Measurements from ENCODE around the gene ARAP3.

DNA sequence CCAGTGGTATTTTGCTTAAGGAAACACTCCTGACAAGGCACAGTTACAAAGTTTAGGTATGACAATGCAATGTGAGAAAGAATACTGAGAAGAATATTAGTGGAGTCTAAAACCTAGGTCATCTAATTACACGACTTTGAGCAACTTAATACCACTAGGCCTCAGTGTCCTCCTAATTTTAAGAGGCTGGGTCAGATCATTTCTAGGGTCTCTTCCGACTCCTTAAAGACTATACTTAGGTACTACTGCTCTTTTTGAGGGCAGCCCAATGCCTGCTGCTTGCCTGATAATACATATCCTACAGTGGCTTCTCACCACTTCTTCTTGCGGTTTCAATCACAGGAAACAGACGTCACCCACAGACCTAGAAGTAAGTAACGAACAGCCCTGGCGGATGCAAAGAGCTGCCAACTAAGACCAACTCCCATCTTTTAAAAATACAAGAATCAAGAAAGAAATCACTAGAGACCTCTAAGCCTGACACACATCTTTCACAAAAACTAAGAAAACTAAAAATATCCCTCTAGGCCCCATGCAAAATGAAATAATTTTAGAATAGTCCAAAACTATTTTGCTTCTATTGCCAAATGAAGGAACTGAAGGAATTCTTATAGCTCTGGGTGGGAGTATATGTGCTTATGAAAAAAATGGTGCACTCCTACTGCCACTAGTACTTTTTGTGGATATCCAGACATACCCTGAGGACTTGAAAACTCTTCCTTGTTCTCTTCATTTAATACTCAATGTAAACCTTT is 76.3 kb downstream of the ARAP3 start:
- TF ChIP-seq POLR2A (conservative IDR thresholded peaks at IDR 0.05), result no peak
- TF ChIP-seq, protein P1, sequence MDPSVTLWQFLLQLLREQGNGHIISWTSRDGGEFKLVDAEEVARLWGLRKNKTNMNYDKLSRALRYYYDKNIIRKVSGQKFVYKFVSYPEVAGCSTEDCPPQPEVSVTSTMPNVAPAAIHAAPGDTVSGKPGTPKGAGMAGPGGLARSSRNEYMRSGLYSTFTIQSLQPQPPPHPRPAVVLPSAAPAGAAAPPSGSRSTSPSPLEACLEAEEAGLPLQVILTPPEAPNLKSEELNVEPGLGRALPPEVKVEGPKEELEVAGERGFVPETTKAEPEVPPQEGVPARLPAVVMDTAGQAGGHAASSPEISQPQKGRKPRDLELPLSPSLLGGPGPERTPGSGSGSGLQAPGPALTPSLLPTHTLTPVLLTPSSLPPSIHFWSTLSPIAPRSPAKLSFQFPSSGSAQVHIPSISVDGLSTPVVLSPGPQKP (CRISPR knock-in tag; IDR thresholded peaks at IDR 0.05), result no peak
- TF ChIP-seq, protein P2, sequence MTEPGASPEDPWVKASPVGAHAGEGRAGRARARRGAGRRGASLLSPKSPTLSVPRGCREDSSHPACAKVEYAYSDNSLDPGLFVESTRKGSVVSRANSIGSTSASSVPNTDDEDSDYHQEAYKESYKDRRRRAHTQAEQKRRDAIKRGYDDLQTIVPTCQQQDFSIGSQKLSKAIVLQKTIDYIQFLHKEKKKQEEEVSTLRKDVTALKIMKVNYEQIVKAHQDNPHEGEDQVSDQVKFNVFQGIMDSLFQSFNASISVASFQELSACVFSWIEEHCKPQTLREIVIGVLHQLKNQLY (CRISPR knock-in tag; conservative IDR thresholded peaks at IDR 0.05), result no peak
- TF ChIP-seq ZNF133 (CRISPR knock-in tag; IDR thresholded peaks at IDR 0.05), result no peak
- TF ChIP-seq RB1 (IDR thresholded peaks at IDR 0.05; ENCODE audit: low read depth), result no peak

Measured in K562 (cell line).